ENCODE measurements around the gene TNN. TPM values are rescaled to one million over a fixed set of nuclear protein-coding genes. Genes with fewer than 3 reads are reported as not detected.
"Not testable (repeated sequence)": the region's sequence is repeated elsewhere in the genome, so short reads cannot be mapped to it uniquely, and the experiment has no call there.

TNN gene
- total RNA-seq (2014; rRNA removed; shearing (Covaris generic)) = not detected in 2 replicates

GRCh38 chr1:175067362-175068106, at the start of gene TNN:
TSS of gene TNN (plus strand) at chr1:175067833. CDS start at chr1:175077419, 9,586 bp downstream.
- DNase-seq (ENCODE audit: low spot score) = no peak

GRCh38 chr1:175019524-175019923, 48.1 kb upstream of the TNN start:
- no peak for DNase-seq (ENCODE audit: low spot score)

GRCh38 chr1:175023043-175023921, 44.4 kb upstream of the TNN start, which contains the start of gene MRPS14:
TSS of gene MRPS14 (minus strand) at chr1:175023425. CDS start at chr1:175023408, 17 bp downstream.
- DNase-seq (ENCODE audit: low spot score) = peak; percentile 98

- not testable (repeated sequence) for DNase-seq (ENCODE audit: low spot score)
These were observed 43.8 kb upstream of the TNN start for GRCh38 chr1:175023922-175024242.

- no peak for DNase-seq (ENCODE audit: low spot score)
These were observed 42.9 kb upstream of the TNN start for GRCh38 chr1:175024773-175025172.

- DNase-seq (ENCODE audit: low spot score) = no peak
These were observed 33.7 kb upstream of the TNN start for GRCh38 chr1:175033953-175034352.

- no peak for DNase-seq (ENCODE audit: low spot score)
These were observed 32.9 kb upstream of the TNN start for GRCh38 chr1:175034775-175035174.

GRCh38 chr1:175035865-175036264, 31.8 kb upstream of the TNN start:
- DNase-seq (ENCODE audit: low spot score) = no peak

GRCh38 chr1:175036476-175036875, 31.2 kb upstream of the TNN start:
- no peak for DNase-seq (ENCODE audit: low spot score)

GRCh38 chr1:175037416-175037815, 30.2 kb upstream of the TNN start:
- no peak for DNase-seq (ENCODE audit: low spot score)

- DNase-seq (ENCODE audit: low spot score) = no peak
These were observed 27.2 kb upstream of the TNN start for GRCh38 chr1:175040324-175040879.

GRCh38 chr1:175042650-175043049, 25.0 kb upstream of the TNN start:
- no peak for DNase-seq (ENCODE audit: low spot score)

GRCh38 chr1:175043824-175044223, 23.8 kb upstream of the TNN start:
- no peak for DNase-seq (ENCODE audit: low spot score)

GRCh38 chr1:175044591-175044990, 23.0 kb upstream of the TNN start:
- not testable (repeated sequence) for DNase-seq (ENCODE audit: low spot score)

- no peak for DNase-seq (ENCODE audit: low spot score)
These were observed 22.5 kb upstream of the TNN start for GRCh38 chr1:175045097-175045496.

- DNase-seq (ENCODE audit: low spot score) = no peak
These were observed 22.1 kb upstream of the TNN start for GRCh38 chr1:175045519-175045918.

GRCh38 chr1:175050992-175051391, 16.6 kb upstream of the TNN start:
- no peak for DNase-seq (ENCODE audit: low spot score)

- no peak for DNase-seq (ENCODE audit: low spot score)
These were observed 12.9 kb upstream of the TNN start for GRCh38 chr1:175054736-175055135.

GRCh38 chr1:175062339-175062738, 5.3 kb upstream of the TNN start:
- DNase-seq (ENCODE audit: low spot score) = no peak

GRCh38 chr1:175062858-175063257, 4.8 kb upstream of the TNN start:
- DNase-seq (ENCODE audit: low spot score) = no peak

- DNase-seq (ENCODE audit: low spot score) = no peak
These were observed 3.2 kb downstream of the TNN start for GRCh38 chr1:175070818-175071217.

- DNase-seq (ENCODE audit: low spot score) = no peak
These were observed 3.8 kb downstream of the TNN start for GRCh38 chr1:175071276-175071943.

All from HT-29 (cell line).